Chondrocyte (in vitro differentiated cells): ENCODE data around the gene BCAM. TPM values are rescaled to one million over a fixed set of nuclear protein-coding genes. Genes with fewer than 3 reads are reported as not detected.

Source experiments
- DNase-seq: peaks from one replicate; pipeline ENCODE4 v3.0.0; 2021; ENCODE audit warnings: mixed read lengths, low spot score
- H3K27ac Mint-ChIP-seq: one replicate; pipeline ENCODE4 v1.8.0; 2021; ENCODE audit warnings: mild to moderate bottlenecking, moderate library complexity, mixed read lengths; ENCODE audit not compliant: unreplicated experiment
- H3K27me3 Mint-ChIP-seq: 2 replicates; pipeline ENCODE4 v1.8.0; 2021; ENCODE audit warnings: low read depth, mixed read lengths
- H3K36me3 Mint-ChIP-seq: 2 replicates; pipeline ENCODE4 v1.8.0; 2021; ENCODE audit warnings: low read depth, mixed read lengths
- H3K4me1 Mint-ChIP-seq: 2 replicates; pipeline ENCODE4 v1.8.0; 2021; ENCODE audit warnings: low read depth, mild to moderate bottlenecking, mixed read lengths
- H3K4me3 Mint-ChIP-seq: one replicate; pipeline ENCODE4 v1.8.0; 2021; ENCODE audit warnings: mild to moderate bottlenecking, moderate library complexity, mixed read lengths; ENCODE audit not compliant: unreplicated experiment
- H3K9me3 Mint-ChIP-seq: 2 replicates; pipeline ENCODE4 v1.8.0; 2021; ENCODE audit warnings: low read depth, mixed read lengths
- total RNA-seq: library from RNA; stranded (reverse); gene quantifications from 3 replicates; pipeline ENCODE4 v1.2.1, GENCODE V29; 2021
- TF ChIP-seq, protein P1 (sequence below): fragments of 200-600 bp; sonication (generic); IDR thresholded peaks from 2 replicates; pipeline ENCODE4 v1.5.0; 2021; ENCODE audit warnings: antibody characterized with exemption, mild to moderate bottlenecking, moderate library complexity

The BCAM gene
- total RNA-seq, 1 donor from 2014 or later = 15.1 TPM

DNA sequence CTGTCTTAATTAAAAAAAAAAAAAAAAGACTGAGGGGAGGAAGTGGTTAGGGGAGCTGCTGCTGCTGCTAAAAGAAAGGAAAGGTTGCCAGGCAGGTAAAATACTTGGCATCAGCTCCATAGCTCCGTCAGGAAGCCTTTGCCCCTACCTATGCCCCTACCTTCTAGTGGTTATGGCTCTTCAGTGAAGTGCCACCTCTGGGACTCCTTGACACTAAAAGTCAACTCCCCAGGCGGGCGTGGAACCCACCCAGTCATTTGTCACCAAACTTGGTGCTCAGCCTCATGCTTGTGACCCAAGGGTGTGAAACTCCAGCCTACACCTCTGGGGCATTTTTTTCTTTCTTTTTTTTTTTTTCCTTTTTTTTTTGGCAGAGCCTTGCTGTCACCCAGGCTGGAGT is 32.3 kb downstream of the BCAM start:
- H3K36me3 Mint-ChIP-seq = no peaks in the 10 kb centered on the region
- H3K27me3 Mint-ChIP-seq = no peaks in the 10 kb centered on the region
- H3K27ac Mint-ChIP-seq = no peak overlapping the region
- no peak for DNase-seq
- TF ChIP-seq, protein P1, sequence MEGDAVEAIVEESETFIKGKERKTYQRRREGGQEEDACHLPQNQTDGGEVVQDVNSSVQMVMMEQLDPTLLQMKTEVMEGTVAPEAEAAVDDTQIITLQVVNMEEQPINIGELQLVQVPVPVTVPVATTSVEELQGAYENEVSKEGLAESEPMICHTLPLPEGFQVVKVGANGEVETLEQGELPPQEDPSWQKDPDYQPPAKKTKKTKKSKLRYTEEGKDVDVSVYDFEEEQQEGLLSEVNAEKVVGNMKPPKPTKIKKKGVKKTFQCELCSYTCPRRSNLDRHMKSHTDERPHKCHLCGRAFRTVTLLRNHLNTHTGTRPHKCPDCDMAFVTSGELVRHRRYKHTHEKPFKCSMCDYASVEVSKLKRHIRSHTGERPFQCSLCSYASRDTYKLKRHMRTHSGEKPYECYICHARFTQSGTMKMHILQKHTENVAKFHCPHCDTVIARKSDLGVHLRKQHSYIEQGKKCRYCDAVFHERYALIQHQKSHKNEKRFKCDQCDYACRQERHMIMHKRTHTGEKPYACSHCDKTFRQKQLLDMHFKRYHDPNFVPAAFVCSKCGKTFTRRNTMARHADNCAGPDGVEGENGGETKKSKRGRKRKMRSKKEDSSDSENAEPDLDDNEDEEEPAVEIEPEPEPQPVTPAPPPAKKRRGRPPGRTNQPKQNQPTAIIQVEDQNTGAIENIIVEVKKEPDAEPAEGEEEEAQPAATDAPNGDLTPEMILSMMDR = no peak
- H3K4me1 Mint-ChIP-seq = peaks cover 4% of the 10 kb centered on the region
- H3K4me3 Mint-ChIP-seq = no peak overlapping the region
- H3K9me3 Mint-ChIP-seq = no peaks in the 10 kb centered on the region

- Mint-ChIP-seq H3K27me3 (no peaks in the 10 kb centered on the region), H3K4me3 (peak overlapping the region; percentile 92), H3K4me1 (peaks cover 29% of the 10 kb centered on the region), H3K9me3 (no peaks in the 10 kb centered on the region), H3K27ac (peak overlapping the region; percentile 99), H3K36me3 (no peaks in the 10 kb centered on the region)
- no peak for DNase-seq
- TF ChIP-seq, protein P1 = no peak
These were observed 36.3 kb downstream of the BCAM start for GRCh38 chr19:44845286-44845611.

GRCh38 chr19:44845612-44846454 is 36.9 kb downstream of the BCAM start, which contains the start of gene NECTIN2:
Gene NECTIN2, plus strand, starts transcription at chr19:44846297. Its CDS starts 229 bp downstream, at chr19:44846526.
- H3K27ac Mint-ChIP-seq = peak within 1 kb of the TSS; percentile 99
- H3K27me3 Mint-ChIP-seq = no peaks in the 10 kb centered on the region
- H3K9me3 Mint-ChIP-seq = no peaks in the 10 kb centered on the region
- peak; percentile 99 for DNase-seq
- TF ChIP-seq, protein P1 = peak; percentile 82
- peaks cover 33% of the 10 kb centered on the region for H3K4me1 Mint-ChIP-seq
- H3K4me3 Mint-ChIP-seq = peak within 1 kb of the TSS; percentile 92
- no peaks in the 10 kb centered on the region for H3K36me3 Mint-ChIP-seq

- Mint-ChIP-seq H3K27me3 (no peaks in the 10 kb centered on the region), H3K36me3 (no peaks in the 10 kb centered on the region), H3K27ac (peak overlapping the region; percentile 99), H3K4me1 (peaks cover 33% of the 10 kb centered on the region), H3K4me3 (peak overlapping the region; percentile 92), H3K9me3 (no peaks in the 10 kb centered on the region)
- DNase-seq = no peak
- TF ChIP-seq, protein P1 = no peak
These were observed 37.7 kb downstream of the BCAM start for GRCh38 chr19:44846455-44847143.

DNA sequence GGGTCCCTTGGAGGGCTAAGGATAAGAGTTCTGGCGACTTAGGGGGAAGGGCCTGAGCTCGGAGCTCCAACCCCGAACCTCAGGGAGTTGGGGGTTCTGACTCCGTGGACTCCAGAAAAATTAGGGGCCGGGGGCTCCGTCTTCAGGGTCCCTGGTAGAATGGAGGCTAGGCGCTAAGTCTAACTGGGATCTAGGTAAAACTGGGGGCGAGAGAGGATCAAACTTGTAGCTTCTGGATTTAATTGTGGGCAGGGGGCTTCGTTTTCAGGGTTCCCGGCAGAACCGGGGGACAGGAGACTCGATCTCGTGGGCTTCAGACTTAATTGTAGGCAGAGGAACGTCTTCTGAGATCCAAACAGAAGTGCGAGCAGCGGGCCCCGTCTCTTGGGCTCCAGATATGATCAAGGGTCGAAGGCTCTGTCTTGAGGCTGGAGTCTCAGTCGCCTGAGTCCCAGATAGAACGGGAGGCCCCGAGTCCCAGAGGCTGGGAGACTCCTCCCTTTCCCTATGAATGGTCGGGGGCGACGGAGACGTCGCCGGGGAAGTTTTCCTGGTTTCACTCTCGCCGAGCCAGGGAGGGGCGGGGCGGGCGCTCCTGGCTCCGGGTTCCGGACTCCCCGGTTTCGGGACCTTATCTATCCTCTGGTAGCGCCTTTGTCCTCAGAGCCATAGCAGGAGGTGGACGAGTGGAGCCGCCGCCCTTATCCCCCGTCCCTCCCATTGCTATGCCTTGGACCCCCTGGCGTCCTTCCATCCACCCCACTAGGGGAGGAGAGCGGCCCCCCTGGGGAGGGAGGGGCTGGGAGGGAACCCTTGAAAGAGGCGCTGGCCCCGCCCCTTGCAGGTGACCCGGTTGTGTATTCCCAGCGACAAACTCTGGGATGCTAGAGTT is 38.5 kb downstream of the BCAM start:
- H3K27ac Mint-ChIP-seq = peak overlapping the region; percentile 95
- no peak for DNase-seq
- peaks cover 34% of the 10 kb centered on the region for H3K4me1 Mint-ChIP-seq
- no peaks in the 10 kb centered on the region for H3K9me3 Mint-ChIP-seq
- no peaks in the 10 kb centered on the region for H3K27me3 Mint-ChIP-seq
- peak overlapping the region; percentile 92 for H3K4me3 Mint-ChIP-seq
- TF ChIP-seq, protein P1 = no peak
- H3K36me3 Mint-ChIP-seq = no peaks in the 10 kb centered on the region
